ENCODE data around the gene P3H3.

- no peak for TF ChIP-seq POLR2AphosphoS2 (conservative IDR thresholded peaks at IDR 0.05; ENCODE audit: low read length)
- no peak for TF ChIP-seq CTCF (IDR thresholded peaks at IDR 0.05)
- TF ChIP-seq CBX2 (IDR thresholded peaks at IDR 0.05; ENCODE audit: borderline replicate concordance, low read depth): no peak
- no peak for TF ChIP-seq PBX3 (IDR thresholded peaks at IDR 0.05)
- no peak for TF ChIP-seq REST (IDR thresholded peaks at IDR 0.05)
- no peak for TF ChIP-seq POLR2A (IDR thresholded peaks at IDR 0.05; ENCODE audit: low read length)
- TF ChIP-seq MYC (IDR thresholded peaks at IDR 0.05; ENCODE audit: borderline replicate concordance, low read length): no peak
- TF ChIP-seq SMC3 (IDR thresholded peaks at IDR 0.05): no peak
These were observed 1.3 kb upstream of the P3H3 start for GRCh38 chr12:6826734-6827436.

Data from A549 (cell line).